Measurements from ENCODE around the gene OPRM1. TPM values are rescaled to one million over a fixed set of nuclear protein-coding genes. Genes with fewer than 3 reads are reported as not detected.

The OPRM1 gene
- total and polyA plus RNA-seq, 2 of the 8 experiments (the other 6 are each of a cell fraction or from before 2014, with no cell fraction given), result not detected

DNA sequence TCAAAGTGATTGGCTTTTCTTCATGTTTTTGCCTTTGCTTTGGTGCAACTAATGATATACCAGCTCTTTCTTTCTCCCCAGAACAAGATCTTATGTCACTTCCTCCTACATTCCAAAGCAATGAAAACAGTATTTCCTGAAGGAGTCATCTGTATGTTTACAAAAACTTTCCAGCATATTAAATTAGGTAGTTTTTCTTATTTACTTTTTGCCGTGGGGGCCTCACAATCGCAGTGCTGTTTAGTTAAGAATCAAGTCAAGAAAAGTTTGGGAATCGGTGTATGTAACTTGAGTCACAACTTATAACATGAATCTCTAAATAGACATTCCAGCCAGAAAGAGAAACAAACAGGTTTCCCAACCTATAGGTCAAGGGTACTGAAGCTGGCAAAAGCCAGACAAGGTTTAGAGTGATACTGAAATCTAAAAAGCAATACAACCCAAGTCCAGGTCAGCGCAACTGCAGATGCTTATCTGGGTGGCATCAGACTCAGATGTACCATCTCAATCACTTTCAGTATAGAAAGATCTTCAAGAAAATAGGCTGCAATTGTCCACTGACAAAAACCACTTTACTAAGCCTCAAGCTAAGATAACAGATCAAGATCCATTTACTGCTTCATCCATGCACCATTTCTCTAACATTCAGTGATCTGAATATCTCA is 253.9 kb downstream of the OPRM1 start:
- Histone ChIP-seq H4K5ac (ENCODE audit: insufficient read length, low read depth, low read length) (no peak overlapping the region), H2BK120ac (replicated peaks; ENCODE audit: low read depth, low read length) (no peak overlapping the region), H3K14ac (ENCODE audit: insufficient read length) (no peak overlapping the region), H3K23me2 (ENCODE audit: low read depth, low read length) (no peaks in the 10 kb centered on the region), H2AK5ac (ENCODE audit: low read depth, low read length) (no peak overlapping the region), H3K4ac (replicated peaks; ENCODE audit: insufficient read length, low read depth, low read length) (no peak overlapping the region), H3K56ac (replicated peaks; ENCODE audit: insufficient read length, low read depth, low read length) (no peak overlapping the region), H3K4me2 (ENCODE audit: insufficient read depth in 1 of 2, low read depth in 2 of 2, low read length in 2 of 2) (no peak overlapping the region), H3K9ac (replicated peaks in 1 of 4; ENCODE audit: extremely low read depth in 1 of 4, low read depth in 3 of 4, low read length in 3 of 4) (no peak overlapping the region), H3K18ac (ENCODE audit: extremely low read depth, low read length) (no peak overlapping the region), H3K9me3 (ENCODE audit: insufficient read depth in 2 of 2, low read depth in 1 of 2, low read length in 1 of 2) (no peaks in the 10 kb centered on the region), H3K4me1 (replicated peaks in 1 of 4; ENCODE audit: control insufficient read depth in 3 of 4, insufficient read depth in 4 of 4, low read length in 3 of 4) (no peaks in the 10 kb centered on the region), H3K27ac (ENCODE audit: low read depth, low read length) (no peak overlapping the region), H3K36me3 (ENCODE audit: control insufficient read depth in 2 of 4, insufficient read depth in 4 of 4, low read length in 3 of 4) (no peaks in the 10 kb centered on the region), H2BK5ac (ENCODE audit: low read depth, low read length) (no peak overlapping the region), H2BK20ac (ENCODE audit: low read length) (no peak overlapping the region), H4K8ac (ENCODE audit: extremely low read depth, insufficient read depth, low read length) (no peak overlapping the region), H3K79me2 (ENCODE audit: control insufficient read depth in 1 of 2, insufficient read depth in 2 of 2, low read length in 2 of 2) (no peaks in the 10 kb centered on the region), H3K79me1 (ENCODE audit: low read depth, low read length) (no peaks in the 10 kb centered on the region), H3K27me3 (replicated peaks in 1 of 4; ENCODE audit: control insufficient read depth in 3 of 4, extremely low read depth in 1 of 4, insufficient read depth in 3 of 4, low read length in 3 of 4) (no peaks in the 10 kb centered on the region), H4K91ac (replicated peaks; ENCODE audit: insufficient read length, low read length) (no peak overlapping the region), H3K23ac (ENCODE audit: insufficient read length) (no peak overlapping the region), H4K20me1 (replicated peaks in 1 of 2; ENCODE audit: control insufficient read depth in 1 of 2, insufficient read depth in 2 of 2, low read length in 2 of 2) (no peaks in the 10 kb centered on the region), H2AFZ (ENCODE audit: low read length) (no peak overlapping the region), H2BK12ac (ENCODE audit: low read depth, low read length) (no peak overlapping the region), H3K4me3 (ENCODE audit: extremely low read depth in 1 of 4, insufficient read depth in 2 of 4, low read depth in 3 of 4, low read length in 4 of 4) (no peak overlapping the region), H2BK15ac (ENCODE audit: low read length) (no peak overlapping the region)
- 95% methylated on average over 4 of the region's 4 CpGs; no CpG with 5 or more reads in 1 of the 2 experiments for WGBS, 2 experiments (ENCODE audit: extremely low coverage in 1 of 2, insufficient coverage in 1 of 2, insufficient read length in 1 of 2, insufficient replicate concordance in 2 of 2, low coverage in 1 of 2, low lambda C conversion rate in 2 of 2, missing lambda C conversion rate in 1 of 2)
- no peak for FAIRE-seq
- no peak for DNase-seq (ENCODE audit: low read depth in 1 of 2, low spot score in 2 of 2)
- CTCF ChIA-PET (ENCODE audit: partially characterized antibody), result no interaction called here
- POLR2A ChIA-PET (ENCODE audit: partially characterized antibody), result interaction anchor here (0.7 kb wide), 1 partner anchor 492 kb away, joined by 3 read pairs; no protein-coding TSS in a partner anchor
- TF ChIP-seq SRF (IDR thresholded peaks at IDR 0.05; ENCODE audit: low read depth, low read length) (no peak), SIX5 (IDR thresholded peaks at IDR 0.05; ENCODE audit: low read depth, low read length) (no peak), TAF1 (IDR thresholded peaks at IDR 0.05; ENCODE audit: low read depth, low read length) (no peak), HDAC6 (IDR thresholded peaks at IDR 0.05; ENCODE audit: low read depth, low read length) (no peak), TCF12 (IDR thresholded peaks at IDR 0.05; ENCODE audit: low read depth, low read length) (no peak), RXRA (IDR thresholded peaks at IDR 0.05; ENCODE audit: insufficient read depth, low read depth, low read length) (no peak)

All from H1 (cell line).